Right lobe of liver (tissue), 4 donors: ENCODE measurements around the gene IFIT5.

Experiments used
- CTCF ChIP-seq, 4 donors: fragments of 200-600 bp in 3 of 4; fragments of 450-650 bp in 1 of 4; IDR thresholded peaks; one replicate each; pipeline versions ENCODE4 v1.5.1 to v1.8.0; 2016 to 2022; ENCODE audit warnings: antibody characterized with exemption in 4 of 4, mild to moderate bottlenecking in 2 of 4
- POLR2A ChIP-seq: fragments of 450-650 bp; IDR thresholded peaks from one replicate; pipeline ENCODE4 v1.6.1; 2017; ENCODE audit warnings: antibody characterized with exemption, mild to moderate bottlenecking
- donor health status: DM: no; HTN: no; CAD: no.
- donor health status: DM: no; HTN: no; CAD: no.
- donor health status: DM: no; HTN: yes; CAD: no.

GRCh38 chr10:89440226-89441009 is 26.1 kb downstream of the IFIT5 start:
- TF ChIP-seq CTCF (IDR thresholded peaks at IDR 0.05) (no peak), POLR2A (no peak)
